Measurements from ENCODE around the gene ANKMY1.
"Not testable (repeated sequence)": the region's sequence is repeated elsewhere in the genome, so short reads cannot be mapped to it uniquely, and the experiment has no call there.

ANKMY1 gene

DNA sequence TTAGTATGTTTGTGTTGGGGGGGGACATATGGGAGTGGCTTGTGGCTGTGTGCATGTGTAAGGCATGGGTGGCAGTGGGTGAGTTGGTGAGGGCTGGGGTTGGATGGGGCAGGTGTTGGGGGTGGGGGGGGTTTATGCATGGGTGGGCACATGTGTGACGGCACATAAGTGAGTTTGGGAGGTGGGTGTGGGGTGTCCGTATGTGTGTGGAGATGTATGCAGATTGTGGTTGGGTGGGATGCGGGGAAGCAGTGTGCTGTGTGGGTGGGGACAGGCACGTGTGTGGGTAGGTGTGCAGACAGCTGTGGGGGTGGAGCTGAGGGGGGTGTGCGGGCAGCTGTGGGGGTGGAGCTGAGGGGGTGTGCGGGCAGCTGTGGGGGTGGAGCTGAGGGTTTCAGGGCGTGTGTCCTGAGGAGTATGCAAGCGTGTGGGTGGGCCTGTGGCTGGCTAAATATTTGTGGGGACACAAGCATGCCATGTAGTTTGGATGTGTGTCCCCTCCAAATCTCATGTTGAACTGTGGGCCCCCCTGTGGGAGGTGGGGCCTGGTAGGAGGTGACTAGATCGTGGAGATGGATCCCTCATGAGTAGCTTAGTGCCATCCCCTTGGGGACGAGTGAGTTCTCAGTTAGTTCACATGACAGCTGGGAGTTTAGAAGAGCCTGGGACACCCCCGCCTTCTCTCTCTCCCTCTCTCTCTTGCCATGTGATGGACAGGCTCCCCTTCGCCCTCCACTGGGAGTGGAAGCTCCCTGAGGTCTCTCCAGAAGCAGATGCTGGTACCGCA lies 59.4 kb downstream of the ANKMY1 start:
- TF ChIP-seq ZFX (IDR thresholded peaks at IDR 0.05; ENCODE audit: borderline replicate concordance), result no peak
- TF ChIP-seq, protein P1, sequence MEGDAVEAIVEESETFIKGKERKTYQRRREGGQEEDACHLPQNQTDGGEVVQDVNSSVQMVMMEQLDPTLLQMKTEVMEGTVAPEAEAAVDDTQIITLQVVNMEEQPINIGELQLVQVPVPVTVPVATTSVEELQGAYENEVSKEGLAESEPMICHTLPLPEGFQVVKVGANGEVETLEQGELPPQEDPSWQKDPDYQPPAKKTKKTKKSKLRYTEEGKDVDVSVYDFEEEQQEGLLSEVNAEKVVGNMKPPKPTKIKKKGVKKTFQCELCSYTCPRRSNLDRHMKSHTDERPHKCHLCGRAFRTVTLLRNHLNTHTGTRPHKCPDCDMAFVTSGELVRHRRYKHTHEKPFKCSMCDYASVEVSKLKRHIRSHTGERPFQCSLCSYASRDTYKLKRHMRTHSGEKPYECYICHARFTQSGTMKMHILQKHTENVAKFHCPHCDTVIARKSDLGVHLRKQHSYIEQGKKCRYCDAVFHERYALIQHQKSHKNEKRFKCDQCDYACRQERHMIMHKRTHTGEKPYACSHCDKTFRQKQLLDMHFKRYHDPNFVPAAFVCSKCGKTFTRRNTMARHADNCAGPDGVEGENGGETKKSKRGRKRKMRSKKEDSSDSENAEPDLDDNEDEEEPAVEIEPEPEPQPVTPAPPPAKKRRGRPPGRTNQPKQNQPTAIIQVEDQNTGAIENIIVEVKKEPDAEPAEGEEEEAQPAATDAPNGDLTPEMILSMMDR (IDR thresholded peaks at IDR 0.05), result no peak
- no peak overlapping the region for H3K27ac ChIP-seq

GRCh38 chr2:240497082-240497481 lies 60.7 kb downstream of the ANKMY1 start:
- TF ChIP-seq, protein P1 (IDR thresholded peaks at IDR 0.05), result peak; percentile 25; the same call in 1 of the 2 replicates
- H3K27ac ChIP-seq, result not testable (repeated sequence)

- TF ChIP-seq, protein P1 (IDR thresholded peaks at IDR 0.05), result peak; percentile 40
Measured at GRCh38 chr2:240494942-240495341, 62.8 kb downstream of the ANKMY1 start.

GRCh38 chr2:240494194-240494793 lies 63.5 kb downstream of the ANKMY1 start:
- TF ChIP-seq, protein P1 (IDR thresholded peaks at IDR 0.05), result no peak
- no peak for TF ChIP-seq ZFX (IDR thresholded peaks at IDR 0.05; ENCODE audit: borderline replicate concordance)
- H3K27ac ChIP-seq, result no peak overlapping the region

More at GRCh38 chr2:240494942-240495341, 62.8 kb downstream of the ANKMY1 start:
- H3K27ac ChIP-seq, result not testable (repeated sequence)

- TF ChIP-seq, protein P1 (IDR thresholded peaks at IDR 0.05), result no peak
- no peak for TF ChIP-seq ZFX (IDR thresholded peaks at IDR 0.05; ENCODE audit: borderline replicate concordance)
- no peak overlapping the region for H3K27ac ChIP-seq
Measured at GRCh38 chr2:240491483-240491882, 66.3 kb downstream of the ANKMY1 start.

- TF ChIP-seq, protein P1 (IDR thresholded peaks at IDR 0.05), result no peak
- TF ChIP-seq ZFX (IDR thresholded peaks at IDR 0.05; ENCODE audit: borderline replicate concordance), result no peak
- no peak overlapping the region for H3K27ac ChIP-seq
Measured at GRCh38 chr2:240482141-240482540, 75.6 kb downstream of the ANKMY1 start.

GRCh38 chr2:240481720-240482119 lies 76.1 kb downstream of the ANKMY1 start:
- TF ChIP-seq, protein P1 (IDR thresholded peaks at IDR 0.05), result no peak
- no peak for TF ChIP-seq ZFX (IDR thresholded peaks at IDR 0.05; ENCODE audit: borderline replicate concordance)

More at GRCh38 chr2:240481720-240482119, 76.1 kb downstream of the ANKMY1 start:
- H3K27ac ChIP-seq, result no peak overlapping the region

Data from 22Rv1 (cell line).